NCI-H1930 (cell line): ENCODE data around the gene LDB3.
"Not testable (repeated sequence)": the region's sequence is repeated elsewhere in the genome, so short reads cannot be mapped to it uniquely, and the experiment has no call there.

Experiments used
- DNase-seq, 2 experiments: peaks; one replicate each; lab custom pipeline; 2025; lab: John Stamatoyannopoulos, UW

LDB3 gene

GRCh38 chr10:86730227-86730626 lies 61.9 kb downstream of the LDB3 start:
- no peak for DNase-seq

GRCh38 chr10:86732771-86733170 lies 64.5 kb downstream of the LDB3 start:
- no peak for DNase-seq

- no peak for DNase-seq
Measured at GRCh38 chr10:86733260-86733671, 65.0 kb downstream of the LDB3 start.

DNA sequence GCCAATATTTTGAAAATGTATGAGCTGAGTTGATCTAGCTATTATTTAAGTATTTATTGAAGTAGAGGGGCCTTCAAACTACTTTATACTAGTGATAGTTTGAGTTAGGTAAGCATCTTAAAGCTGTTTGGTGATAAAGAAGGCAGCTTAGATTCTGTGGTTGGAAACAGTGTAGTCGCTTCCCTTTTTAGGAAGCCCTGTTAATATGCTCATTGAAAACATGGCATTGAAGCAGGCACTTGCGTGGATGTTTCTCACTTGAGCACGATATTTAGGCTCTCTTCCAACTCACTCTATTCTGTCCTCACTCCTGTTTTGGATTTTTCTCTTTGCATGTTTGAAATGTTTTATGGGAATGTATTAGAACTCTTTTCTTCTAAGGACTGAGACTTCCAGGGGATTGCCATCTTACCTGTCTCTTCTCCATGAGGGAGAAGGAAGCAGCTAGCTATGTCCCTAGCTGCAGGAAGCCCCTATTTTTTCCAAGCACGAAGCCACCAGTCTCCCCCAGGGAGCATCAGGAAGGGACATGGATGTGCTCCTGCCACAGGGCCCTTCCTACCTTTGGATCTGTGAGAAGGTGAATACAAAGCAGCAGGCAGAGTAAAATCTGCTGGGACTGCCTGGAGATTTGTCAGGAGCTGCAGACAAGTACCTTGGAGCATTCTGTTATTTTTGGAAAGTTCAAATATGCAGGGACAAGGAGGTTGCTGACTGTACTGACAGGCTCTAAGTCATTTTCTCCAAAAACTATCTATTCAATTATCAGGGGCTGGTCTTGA lies 66.1 kb downstream of the LDB3 start:
- no peak for DNase-seq

- DNase-seq = not testable (repeated sequence)
Measured at GRCh38 chr10:86735278-86735677, 67.0 kb downstream of the LDB3 start.

DNA sequence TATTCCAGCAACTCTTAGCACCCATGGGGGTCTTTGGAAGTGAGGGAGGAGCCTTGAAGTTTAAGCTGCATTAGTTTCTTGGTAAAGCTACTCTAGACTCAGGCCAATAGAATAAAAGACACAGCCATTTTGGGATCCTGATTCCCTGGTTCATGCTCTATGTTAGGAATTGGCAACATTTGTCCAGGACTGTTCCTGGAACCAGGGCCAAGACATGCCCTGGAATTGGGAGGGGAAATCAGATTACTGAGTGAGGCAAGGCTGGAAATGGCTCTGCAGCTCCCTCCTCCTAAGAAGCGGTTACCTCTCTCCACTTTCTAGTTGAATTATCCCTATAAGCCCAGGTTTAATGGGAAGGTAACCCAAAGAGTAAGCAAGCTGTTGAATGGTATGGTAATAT lies 73.9 kb downstream of the LDB3 start:
- no peak for DNase-seq

GRCh38 chr10:86744067-86744725 lies 75.9 kb downstream of the LDB3 start:
- DNase-seq = no peak

GRCh38 chr10:86747796-86748581 lies 79.7 kb downstream of the LDB3 start:
- no peak for DNase-seq

GRCh38 chr10:86749854-86750253 lies 81.5 kb downstream of the LDB3 start:
- no peak for DNase-seq

GRCh38 chr10:86751477-86751876 lies 83.2 kb downstream of the LDB3 start:
- no peak for DNase-seq

DNA sequence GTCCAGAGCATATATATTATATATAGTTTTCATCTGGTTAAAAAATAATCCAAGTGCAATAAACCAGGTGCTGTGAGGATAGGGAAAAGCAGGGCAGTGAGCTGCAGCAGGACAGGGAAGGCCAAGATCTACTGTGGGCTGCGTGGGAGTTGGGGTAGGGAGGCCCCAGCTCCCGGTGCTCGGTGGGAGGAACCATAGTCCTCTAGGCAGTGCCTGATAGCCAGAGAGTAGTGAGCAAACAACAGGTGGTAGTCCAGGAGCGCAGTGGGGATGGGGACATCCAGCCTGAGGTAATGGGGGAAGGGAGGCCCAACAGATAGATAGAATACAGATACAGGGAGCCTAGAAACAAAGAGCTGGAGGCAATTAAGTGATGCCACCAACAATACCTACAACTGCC lies 84.0 kb downstream of the LDB3 start:
- DNase-seq = no peak

DNA sequence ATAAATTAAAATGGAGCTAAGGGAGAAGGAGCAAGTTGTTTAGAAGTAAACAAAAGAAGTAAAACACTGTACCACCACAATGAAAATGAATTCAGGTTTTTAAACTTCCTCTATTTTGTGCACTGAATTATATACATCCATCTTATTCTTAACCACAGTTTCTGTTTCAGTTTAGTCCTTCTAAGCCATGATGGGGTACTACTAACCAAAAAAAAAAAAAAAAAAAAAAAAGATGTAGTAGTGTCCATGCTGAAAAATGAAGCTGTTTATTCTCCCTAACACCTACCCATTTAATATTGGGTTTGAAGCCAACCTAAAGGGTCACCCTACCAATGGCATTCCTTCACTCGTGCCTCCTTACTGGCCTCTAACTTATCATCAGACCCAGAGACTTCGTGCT lies 84.7 kb downstream of the LDB3 start:
- no peak for DNase-seq

- no peak for DNase-seq
Measured at GRCh38 chr10:86753638-86754434, 85.5 kb downstream of the LDB3 start.

- DNase-seq = no peak
Measured at GRCh38 chr10:86755454-86755739, 87.1 kb downstream of the LDB3 start.

GRCh38 chr10:86755740-86756510 lies 87.6 kb downstream of the LDB3 start:
- peak; percentile 75 to 84 for DNase-seq

DNA sequence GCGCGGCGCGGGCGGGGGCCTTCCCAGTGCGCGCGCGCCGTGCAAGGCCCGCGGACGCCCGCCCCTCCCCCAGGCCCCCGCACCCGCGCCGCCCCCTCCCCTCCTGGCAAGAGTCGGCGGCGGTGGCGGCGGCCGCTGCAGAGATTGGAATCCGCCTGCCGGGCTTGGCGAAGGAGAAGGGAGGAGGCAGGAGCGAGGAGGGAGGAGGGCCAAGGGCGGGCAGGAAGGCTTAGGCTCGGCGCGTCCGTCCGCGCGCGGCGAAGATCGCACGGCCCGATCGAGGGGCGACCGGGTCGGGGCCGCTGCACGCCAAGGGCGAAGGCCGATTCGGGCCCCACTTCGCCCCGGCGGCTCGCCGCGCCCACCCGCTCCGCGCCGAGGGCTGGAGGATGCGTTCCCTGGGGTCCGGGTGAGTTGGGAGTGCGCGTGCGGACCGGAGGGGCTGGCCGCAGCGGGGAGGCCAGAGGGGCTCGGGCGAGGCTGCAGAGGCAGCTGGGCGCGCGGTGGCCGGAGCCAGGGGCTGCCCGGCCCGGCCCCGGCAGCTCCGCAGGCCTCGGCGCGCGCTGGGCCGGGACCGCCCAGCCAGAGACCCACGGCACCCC lies 88.3 kb downstream of the LDB3 start, which contains the start of gene BMPR1A:
Gene BMPR1A (plus strand): TSS at position 109 of the 602 bp plus-strand sequence. CDS start 119,400 bp downstream, outside the sequence.
- DNase-seq = no peak

DNA sequence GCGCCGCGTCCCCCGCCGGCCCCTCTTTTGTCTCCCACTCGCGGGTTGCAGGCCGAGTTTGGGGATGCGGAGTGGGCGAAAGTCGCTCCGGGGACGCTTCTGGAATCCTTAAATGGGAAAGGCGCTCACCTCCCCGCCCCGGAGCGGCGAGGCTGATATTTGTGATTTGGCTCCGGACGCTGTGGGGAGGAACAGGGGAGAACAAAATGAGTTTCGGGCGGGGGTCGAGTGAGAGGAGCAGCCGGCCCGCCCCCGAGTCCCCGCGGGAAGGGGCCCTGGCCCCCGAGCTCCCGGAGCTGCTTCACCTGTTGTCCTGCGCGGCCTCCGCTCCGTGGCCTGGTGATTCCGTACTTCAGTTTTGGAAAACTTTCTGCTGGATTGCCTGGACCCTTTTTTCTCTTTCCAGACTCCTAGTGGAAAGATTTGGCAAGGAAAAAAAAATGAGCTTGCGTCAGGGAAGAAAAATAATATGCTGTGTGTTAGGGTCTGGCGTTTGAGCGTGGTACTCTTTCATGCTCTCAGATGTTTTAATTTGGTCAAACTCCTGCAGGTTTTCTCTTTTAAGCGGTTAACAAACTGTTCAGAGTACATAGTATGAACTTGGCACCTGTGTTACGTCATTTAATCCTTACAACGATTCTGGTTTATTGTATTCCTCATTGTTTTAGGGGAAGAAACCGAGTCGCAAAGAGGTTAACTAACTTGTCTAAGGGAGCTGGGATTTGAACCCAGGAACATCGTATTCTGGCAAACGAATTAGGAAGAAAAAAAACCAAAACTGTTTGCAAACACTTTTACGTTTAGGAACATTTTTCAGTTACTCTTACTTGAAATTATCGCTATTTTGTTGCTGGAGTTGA lies 89.0 kb downstream of the LDB3 start:
- no peak for DNase-seq

DNA sequence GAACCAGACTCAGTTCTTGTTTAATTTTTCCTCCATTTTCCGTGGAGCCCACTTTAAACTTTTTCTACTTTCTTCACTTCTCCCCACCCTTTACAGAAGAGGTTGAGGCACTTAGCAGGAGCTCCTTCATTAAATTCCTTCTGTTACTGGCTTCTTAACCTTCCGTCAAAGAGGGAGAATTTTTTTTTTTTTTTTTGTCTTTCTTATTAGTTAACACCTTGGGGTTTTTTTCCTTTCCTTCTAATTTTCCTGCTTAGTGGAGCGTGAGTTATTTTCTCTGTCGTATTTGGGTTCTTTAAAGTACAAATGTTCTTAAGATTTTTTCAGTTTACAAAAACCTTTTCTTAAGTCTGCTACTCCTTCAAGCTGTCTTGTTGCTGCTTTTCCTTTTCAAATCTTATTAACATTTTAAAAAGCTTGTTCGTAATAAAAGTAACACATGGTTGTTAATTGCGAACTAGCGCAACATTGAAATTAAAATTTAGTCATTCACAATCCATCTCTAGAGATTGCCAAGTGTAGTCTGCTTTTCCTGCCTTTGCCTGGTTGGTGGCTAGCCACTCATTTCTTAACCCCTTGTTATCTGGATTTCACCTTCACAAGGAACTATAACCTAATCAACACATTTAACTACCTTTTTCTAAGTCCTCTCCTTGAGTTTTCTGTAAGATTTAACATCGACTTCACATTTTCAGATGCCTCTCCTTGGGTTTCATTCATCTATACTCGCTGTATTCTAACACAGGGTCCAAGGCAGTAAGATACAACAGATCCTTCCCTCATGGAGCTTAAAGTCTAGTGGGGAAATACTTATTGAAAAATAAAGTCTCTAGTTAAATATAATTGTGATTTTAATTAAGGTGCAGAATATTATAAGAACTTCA lies 90.1 kb downstream of the LDB3 start:
- no peak for DNase-seq
